MCF 10A (cell line): ENCODE measurements around the gene PAWR. TPM values are rescaled to one million over a fixed set of nuclear protein-coding genes. Genes with fewer than 3 reads are reported as not detected.

Experiments used
- BruUV-seq: library from RNA; stranded (reverse); fragments of 400-500 nt; replicated peaks from 2 replicates; lab custom pipeline; 2021; lab: Mats Ljungman, UMichigan
- CTCF ChIA-PET: fragments of 300-600 bp; sonication (Branson Sonifier 250); formaldehyde crosslinking; extraction: SDS; loops from one replicate; lab custom pipeline; 2021; ENCODE audit warnings: antibody characterized with exemption, inconsistent platforms; lab: Yijun Ruan, JAX
- POLR2A ChIA-PET: fragments of 300-600, 350-650 bp; sonication (Branson Sonifier 250); formaldehyde crosslinking; extraction: SDS; loops from one replicate; lab custom pipeline; 2020; ENCODE audit warnings: antibody characterized with exemption, inconsistent platforms; lab: Yijun Ruan, JAX
- DNase-seq: peaks from one replicate; pipeline ENCODE4 v3.0.0-alpha.2; 2018; ENCODE audit not compliant: unreplicated experiment
- H3K27ac Mint-ChIP-seq: one replicate; pipeline ENCODE4 v1.8.0; 2022; ENCODE audit warnings: mild to moderate bottlenecking, low read depth, mixed read lengths; ENCODE audit not compliant: unreplicated experiment
- H3K27me3 Mint-ChIP-seq: one replicate; pipeline ENCODE4 v1.8.0; 2022; ENCODE audit warnings: mixed read lengths; ENCODE audit not compliant: insufficient read depth, unreplicated experiment
- H3K36me3 Mint-ChIP-seq: one replicate; pipeline ENCODE4 v1.8.0; 2022; ENCODE audit warnings: mild to moderate bottlenecking, moderate library complexity, mixed read lengths; ENCODE audit not compliant: insufficient read depth, unreplicated experiment
- H3K4me1 Mint-ChIP-seq: one replicate; pipeline ENCODE4 v1.8.0; 2022; ENCODE audit warnings: mixed read lengths; ENCODE audit not compliant: insufficient read depth, unreplicated experiment
- H3K4me3 Mint-ChIP-seq: one replicate; pipeline ENCODE4 v1.8.0; 2022; ENCODE audit warnings: mild to moderate bottlenecking, moderate library complexity, mixed read lengths; ENCODE audit not compliant: unreplicated experiment
- H3K9me3 Mint-ChIP-seq: one replicate; pipeline ENCODE4 v1.8.0; 2022; ENCODE audit warnings: mixed read lengths; ENCODE audit not compliant: unreplicated experiment
- CTCF ChIP-seq: fragments of 200-600 bp; IDR thresholded peaks from one replicate; pipeline ENCODE4 v1.8.0; 2022; ENCODE audit warnings: antibody characterized with exemption, mild to moderate bottlenecking; ENCODE audit not compliant: unreplicated experiment
- intact Hi-C: fragments of 100-400 bp; cut with micrococcal nuclease; formaldehyde crosslinking; loops from 2 replicates; pipeline ENCODE4 v1.14.1; 2022
- total RNA-seq: library from RNA; stranded (reverse); gene quantifications from 2 replicates; pipeline ENCODE4 v1.2.3, GENCODE V29; 2022

Gene PAWR
- total RNA-seq, 1 experiment from 2014 or later: 330 TPM

DNA sequence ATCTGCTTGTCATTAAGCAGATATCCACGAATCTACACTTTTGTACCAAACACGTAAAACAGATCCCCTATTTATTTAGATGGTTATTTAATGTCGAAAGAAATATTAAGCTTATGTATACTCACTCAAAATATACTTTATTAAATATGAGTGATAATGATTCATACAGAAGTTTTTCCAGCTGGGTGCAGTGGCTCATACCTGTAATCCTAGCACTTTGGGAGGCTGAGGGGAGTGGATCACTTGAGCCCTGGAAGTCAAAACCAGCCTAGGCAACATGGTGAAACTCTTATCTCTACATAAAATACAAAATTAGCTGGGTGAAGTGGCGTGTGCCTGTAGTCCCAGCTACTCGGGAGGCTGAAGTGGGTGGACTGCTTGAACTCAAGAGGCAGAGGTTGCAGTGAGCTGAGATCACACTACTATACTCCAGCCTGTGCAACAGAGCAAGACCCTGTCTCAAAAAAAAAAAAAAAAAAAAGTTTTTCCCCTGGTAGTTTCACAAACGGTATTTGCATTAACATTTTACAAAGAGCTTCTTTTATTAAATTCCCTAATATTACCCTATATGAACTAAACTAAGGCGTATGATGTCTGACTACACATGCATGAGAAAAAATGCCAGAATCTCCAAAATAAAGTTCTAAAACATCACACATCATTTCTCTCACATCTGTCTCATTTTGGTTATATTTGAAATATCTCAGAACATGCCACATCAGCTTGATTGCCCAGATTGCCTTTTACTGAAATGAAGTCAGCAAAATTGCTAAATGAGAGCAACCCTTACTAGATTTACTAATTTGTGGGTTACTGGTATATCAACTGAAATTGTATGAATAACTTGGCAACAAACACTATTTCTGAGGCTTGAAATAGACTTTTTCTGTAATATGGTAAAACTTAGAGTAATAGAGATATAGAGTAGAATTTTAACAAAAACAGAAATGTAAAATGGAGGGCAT is 74.9 kb downstream of the PAWR start:
- ChIA-PET CTCF (interaction anchor here (0.8 to 1.4 kb wide), 5 partner anchors 36 to 654 kb away, joined by 3 to 5 read pairs (median 3); partner anchors contain the start of gene PAWR), POLR2A (interaction anchor here (0.6 to 11.2 kb wide), 7 partner anchors 8 to 117 kb away, joined by 3 to 103 read pairs (median 4); partner anchors contain the start of gene PAWR)
- BruUV-seq: no TSS peak
- Mint-ChIP-seq H3K9me3 (no peaks in the 10 kb centered on the region), H3K4me1 (peaks cover 23% of the 10 kb centered on the region), H3K27ac (peak overlapping the region; percentile 78), H3K27me3 (no peaks in the 10 kb centered on the region), H3K36me3 (peaks cover 21% of the 10 kb centered on the region), H3K4me3 (no peak overlapping the region)
- no peak for DNase-seq
- TF ChIP-seq CTCF: no peak
- intact Hi-C loops: loop anchor here (5.0 kb wide), 1 partner anchor 71 kb away; no protein-coding TSS in a partner anchor

- POLR2A ChIA-PET: interaction anchor here (0.6 to 11.2 kb wide), 6 partner anchors 12 to 75 kb away, joined by 3 to 103 read pairs (median 4); partner anchors contain the start of gene PAWR
- Mint-ChIP-seq H3K4me3 (no peak overlapping the region), H3K27ac (no peak overlapping the region), H3K4me1 (peaks cover 22% of the 10 kb centered on the region), H3K9me3 (no peaks in the 10 kb centered on the region), H3K27me3 (no peaks in the 10 kb centered on the region), H3K36me3 (peaks cover 21% of the 10 kb centered on the region)
- TF ChIP-seq CTCF: no peak
- no TSS peak for BruUV-seq
- DNase-seq: no peak
- CTCF ChIA-PET: interaction anchor here (0.6 to 1.3 kb wide), 3 partner anchors 53 to 123 kb away, joined by 3 to 6 read pairs (median 3); no protein-coding TSS in a partner anchor
- intact Hi-C loops: loop anchor here (5.0 kb wide), 1 partner anchor 73 kb away; no protein-coding TSS in a partner anchor
These were observed 76.0 kb downstream of the PAWR start for GRCh38 chr12:79614730-79615129.

DNA sequence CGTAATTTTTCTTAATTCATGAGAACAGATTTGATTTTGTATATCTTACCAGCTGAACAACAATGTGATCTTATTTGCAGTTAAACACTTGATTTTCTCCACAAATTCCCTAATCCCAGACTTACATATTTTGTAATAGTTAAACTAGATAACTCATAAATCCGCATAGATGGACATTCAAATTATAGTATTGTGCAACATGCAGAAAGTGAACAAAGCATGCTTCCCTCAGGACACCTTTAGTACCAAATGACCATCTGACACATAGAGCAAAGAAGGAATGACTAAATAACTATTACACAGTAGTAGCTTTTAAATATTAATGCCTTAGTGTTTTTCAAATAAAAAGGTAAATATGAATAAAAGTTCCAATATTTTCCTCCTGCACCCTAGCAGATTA is 88.9 kb downstream of the PAWR start:
- BruUV-seq: no TSS peak
- CTCF ChIA-PET: interaction anchor here (1.1 kb wide), 1 partner anchor 91 kb away, joined by 3 read pairs; no protein-coding TSS in a partner anchor
- H3K4me3 Mint-ChIP-seq: no peak overlapping the region

More for the DNA sequence above, 88.9 kb downstream of the PAWR start:
- POLR2A ChIA-PET: interaction anchor here (1.3 to 2.3 kb wide), 3 partner anchors 9 to 88 kb away, joined by 3 to 11 read pairs (median 6); partner anchors contain the start of gene PAWR
- no peak for TF ChIP-seq CTCF
- H3K27ac Mint-ChIP-seq: no peak overlapping the region
- H3K36me3 Mint-ChIP-seq: peaks cover 13% of the 10 kb centered on the region
- intact Hi-C loops: no loop called here
- DNase-seq: peak; percentile 13
- H3K27me3 Mint-ChIP-seq: no peaks in the 10 kb centered on the region
- H3K9me3 Mint-ChIP-seq: no peaks in the 10 kb centered on the region
- peaks cover 22% of the 10 kb centered on the region for H3K4me1 Mint-ChIP-seq
